ENCODE measurements around the gene ISL2.
A peak's percentile ranks its signal among the peaks of the same experiment; 100 is the strongest.

The ISL2 gene

GRCh38 chr15:76327191-76328105, 9.1 kb upstream of the ISL2 start:
- DNase-seq (ENCODE audit: low spot score): no peak

GRCh38 chr15:76328106-76328696, 8.4 kb upstream of the ISL2 start:
- DNase-seq (ENCODE audit: low spot score): no peak

GRCh38 chr15:76328958-76329357, 7.6 kb upstream of the ISL2 start:
- DNase-seq (ENCODE audit: low spot score): no peak

- DNase-seq (ENCODE audit: low spot score): peak; percentile 75
Measured at GRCh38 chr15:76330080-76330680, 6.4 kb upstream of the ISL2 start.

- no peak for DNase-seq (ENCODE audit: low spot score)
Measured at GRCh38 chr15:76332796-76333195, 3.8 kb upstream of the ISL2 start.

- DNase-seq (ENCODE audit: low spot score): no peak
Measured at GRCh38 chr15:76333309-76333708, 3.3 kb upstream of the ISL2 start.

- peak; percentile 49 for DNase-seq (ENCODE audit: low spot score)
Measured at GRCh38 chr15:76333720-76334437, 2.7 kb upstream of the ISL2 start.

- DNase-seq (ENCODE audit: low spot score): no peak
Measured at GRCh38 chr15:76334438-76335306, 1.9 kb upstream of the ISL2 start.

GRCh38 chr15:76335307-76336253, 993 bp upstream of the ISL2 start:
- peak; percentile 52 for DNase-seq (ENCODE audit: low spot score)

- DNase-seq (ENCODE audit: low spot score): peak; percentile 65
Measured at GRCh38 chr15:76337059-76337695, 604 bp downstream of the ISL2 start.

GRCh38 chr15:76337696-76338485, 1.3 kb downstream of the ISL2 start:
- peak; percentile 42 for DNase-seq (ENCODE audit: low spot score)

- DNase-seq (ENCODE audit: low spot score): no peak
Measured at GRCh38 chr15:76338486-76339304, 2.1 kb downstream of the ISL2 start.

- no peak for DNase-seq (ENCODE audit: low spot score)
Measured at GRCh38 chr15:76339305-76340197, 3.0 kb downstream of the ISL2 start.

- no peak for DNase-seq (ENCODE audit: low spot score)
Measured at GRCh38 chr15:76340198-76340802, 3.7 kb downstream of the ISL2 start.

GRCh38 chr15:76340803-76341365, 4.3 kb downstream of the ISL2 start:
- DNase-seq (ENCODE audit: low spot score): no peak

Data from SK-N-DZ (cell line).